Dendritic cell treated with granulocyte-macrophage colony-stimulating factor and Interleukin-4, amounts not matched to agents 40 ng/mL and 50 ng/mL, for 4 days (primary cell): ENCODE data around the gene REXO5.
"Not testable (repeated sequence)": the region's sequence is repeated elsewhere in the genome, so short reads cannot be mapped to it uniquely, and the experiment has no call there.

Source experiments
- H3K27ac Mint-ChIP-seq: one replicate; pipeline ENCODE4 v1.8.0; 2022; ENCODE audit warnings: mild to moderate bottlenecking, mixed read lengths
- H3K27me3 Mint-ChIP-seq: one replicate; pipeline ENCODE4 v1.8.0; 2022; ENCODE audit warnings: mild to moderate bottlenecking, mixed read lengths
- H3K36me3 Mint-ChIP-seq: one replicate; pipeline ENCODE4 v1.8.0; 2022; ENCODE audit warnings: low read depth, mixed read lengths
- H3K4me1 Mint-ChIP-seq: one replicate; pipeline ENCODE4 v1.8.0; 2022; ENCODE audit warnings: low read depth, mixed read lengths
- H3K4me3 Mint-ChIP-seq: one replicate; pipeline ENCODE4 v1.8.0; 2022; ENCODE audit warnings: mild to moderate bottlenecking, moderate library complexity, mixed read lengths
- H3K9me3 Mint-ChIP-seq: one replicate; pipeline ENCODE4 v1.8.0; 2022; ENCODE audit warnings: mixed read lengths
- intact Hi-C: fragments of 100-400 bp; cut with micrococcal nuclease; formaldehyde crosslinking; loops from one replicate; pipeline ENCODE4 v1.15.0; 2022

REXO5 gene

DNA sequence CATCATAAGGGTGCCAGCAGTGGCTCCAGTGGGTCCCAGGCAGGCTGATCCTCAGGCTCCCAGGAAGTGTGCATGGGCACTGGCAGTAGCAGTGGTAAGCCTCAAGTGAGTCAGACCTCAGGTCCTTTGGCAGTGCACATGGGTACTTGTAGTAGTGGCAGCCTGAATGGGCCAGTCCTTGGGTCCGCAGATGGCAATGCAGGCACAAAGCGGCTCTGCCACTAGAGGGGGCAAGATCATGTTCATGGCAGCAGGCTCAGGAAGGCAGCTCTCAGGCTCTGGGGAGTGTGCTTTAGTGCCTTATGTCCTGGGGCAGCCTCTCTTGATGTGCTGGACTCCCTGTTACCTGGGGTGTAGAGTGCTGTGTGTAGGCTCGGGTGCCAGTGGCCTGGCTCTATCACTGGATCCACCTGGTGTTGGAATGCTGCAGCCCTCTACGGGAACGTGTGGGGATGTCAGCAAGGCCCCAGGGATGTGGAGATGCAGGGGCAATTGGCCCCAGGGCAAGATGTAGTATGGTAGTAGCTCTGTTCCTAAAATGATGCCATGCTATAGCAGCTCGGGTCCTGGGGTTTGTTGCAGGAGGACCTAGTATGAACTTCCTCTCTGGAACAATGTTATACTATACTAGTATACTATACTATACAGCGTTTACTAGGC is 31.5 kb upstream of the REXO5 start:
- Mint-ChIP-seq H3K27ac (no peak overlapping the region), H3K4me1 (peaks cover 5% of the 10 kb centered on the region), H3K27me3 (no peaks in the 10 kb centered on the region), H3K9me3 (no peaks in the 10 kb centered on the region), H3K36me3 (no peaks in the 10 kb centered on the region), H3K4me3 (no peak overlapping the region)
- intact Hi-C loops: no loop called here

DNA sequence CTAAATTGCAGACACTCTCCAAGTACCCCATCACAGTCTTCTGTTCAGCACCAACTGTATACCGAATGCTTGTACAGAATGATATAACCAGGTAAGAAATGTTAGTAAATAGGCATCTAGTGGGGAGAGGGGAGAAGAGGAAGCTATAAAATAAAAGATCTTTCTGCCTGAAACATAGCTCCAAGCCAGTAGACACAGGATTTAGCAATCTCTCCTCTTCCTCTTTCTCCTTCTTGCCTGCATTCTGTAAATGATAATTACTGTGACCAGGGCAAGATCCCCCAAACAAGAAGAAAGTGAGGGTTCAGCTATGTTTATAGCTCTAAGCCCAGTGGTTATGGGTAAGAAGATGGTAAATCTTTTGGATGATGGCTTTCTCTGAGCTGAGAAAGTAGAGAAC is 24.6 kb upstream of the REXO5 start:
- no peak overlapping the region for H3K4me3 Mint-ChIP-seq
- intact Hi-C loops: no loop called here
- no peaks in the 10 kb centered on the region for H3K9me3 Mint-ChIP-seq
- no peaks in the 10 kb centered on the region for H3K36me3 Mint-ChIP-seq
- H3K4me1 Mint-ChIP-seq: peaks cover 12% of the 10 kb centered on the region
- no peaks in the 10 kb centered on the region for H3K27me3 Mint-ChIP-seq
- no peak overlapping the region for H3K27ac Mint-ChIP-seq

DNA sequence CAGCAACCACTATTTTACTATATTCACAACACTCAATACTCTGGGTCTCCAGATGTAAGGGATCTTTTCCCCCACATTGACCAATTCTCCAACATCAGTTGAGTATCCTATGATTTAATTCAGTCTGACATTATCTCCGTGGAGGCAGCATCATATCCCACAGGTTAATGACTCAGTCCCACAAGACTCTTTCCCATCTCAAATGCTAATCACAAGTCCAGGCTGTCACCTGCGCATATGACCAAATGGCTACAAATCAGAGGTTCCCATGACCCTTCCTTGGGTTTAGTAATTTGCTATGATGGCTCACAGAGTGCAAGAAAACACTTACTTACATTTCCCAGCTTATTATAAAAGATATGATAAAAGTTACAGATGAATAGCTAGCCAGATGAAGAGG is 23.9 kb upstream of the REXO5 start:
- Mint-ChIP-seq H3K4me3 (no peak overlapping the region), H3K4me1 (peaks cover 12% of the 10 kb centered on the region), H3K36me3 (no peaks in the 10 kb centered on the region), H3K27ac (no peak overlapping the region), H3K27me3 (no peaks in the 10 kb centered on the region), H3K9me3 (no peaks in the 10 kb centered on the region)
- intact Hi-C loops: no loop called here

DNA sequence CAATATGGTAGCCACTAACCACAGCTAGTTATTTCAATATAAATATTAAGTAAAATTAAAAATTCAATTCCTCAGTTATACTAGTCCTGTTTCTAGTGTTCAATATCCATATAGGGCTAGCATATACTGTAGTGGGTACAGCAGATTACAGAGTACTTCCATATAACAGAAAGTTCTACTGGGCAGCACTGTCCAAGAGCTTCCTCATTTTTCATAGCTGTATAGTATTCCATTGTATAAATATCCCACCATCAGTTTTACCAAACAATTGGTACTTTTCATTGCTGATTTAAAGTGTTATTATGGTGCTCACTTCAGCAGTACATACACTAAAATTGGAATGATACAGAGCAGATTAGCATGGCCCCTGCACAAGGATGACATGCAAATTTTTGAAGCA is 22.1 kb upstream of the REXO5 start:
- Mint-ChIP-seq H3K36me3 (no peaks in the 10 kb centered on the region), H3K9me3 (no peaks in the 10 kb centered on the region), H3K27me3 (no peaks in the 10 kb centered on the region)

DNA sequence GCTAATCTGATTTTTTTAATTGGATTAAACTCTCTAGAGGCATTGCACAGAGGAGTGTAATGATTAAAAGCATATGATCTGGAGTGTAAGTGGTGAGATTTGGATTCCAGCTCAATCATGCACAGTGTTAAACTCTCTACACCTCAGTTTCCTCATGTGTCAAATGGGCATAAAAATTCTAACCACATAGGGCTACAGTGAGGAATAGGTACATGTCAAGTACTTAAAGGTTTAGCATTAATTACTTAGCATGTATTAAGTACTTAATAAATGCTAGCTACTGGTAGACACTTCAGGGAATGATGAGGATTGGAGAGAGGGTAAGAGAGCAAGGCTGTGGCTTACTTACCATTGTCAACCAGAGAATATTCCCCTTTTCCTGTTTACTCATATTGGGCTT is 17.2 kb upstream of the REXO5 start:
- intact Hi-C loops: no loop called here
- Mint-ChIP-seq H3K27ac (no peak overlapping the region), H3K9me3 (no peaks in the 10 kb centered on the region), H3K27me3 (no peaks in the 10 kb centered on the region), H3K4me3 (no peak overlapping the region), H3K4me1 (no peaks in the 10 kb centered on the region), H3K36me3 (no peaks in the 10 kb centered on the region)

More for the DNA sequence above, 22.1 kb upstream of the REXO5 start:
- peaks cover 12% of the 10 kb centered on the region for H3K4me1 Mint-ChIP-seq
- no peak overlapping the region for H3K4me3 Mint-ChIP-seq
- H3K27ac Mint-ChIP-seq: no peak overlapping the region
- intact Hi-C loops: no loop called here

DNA sequence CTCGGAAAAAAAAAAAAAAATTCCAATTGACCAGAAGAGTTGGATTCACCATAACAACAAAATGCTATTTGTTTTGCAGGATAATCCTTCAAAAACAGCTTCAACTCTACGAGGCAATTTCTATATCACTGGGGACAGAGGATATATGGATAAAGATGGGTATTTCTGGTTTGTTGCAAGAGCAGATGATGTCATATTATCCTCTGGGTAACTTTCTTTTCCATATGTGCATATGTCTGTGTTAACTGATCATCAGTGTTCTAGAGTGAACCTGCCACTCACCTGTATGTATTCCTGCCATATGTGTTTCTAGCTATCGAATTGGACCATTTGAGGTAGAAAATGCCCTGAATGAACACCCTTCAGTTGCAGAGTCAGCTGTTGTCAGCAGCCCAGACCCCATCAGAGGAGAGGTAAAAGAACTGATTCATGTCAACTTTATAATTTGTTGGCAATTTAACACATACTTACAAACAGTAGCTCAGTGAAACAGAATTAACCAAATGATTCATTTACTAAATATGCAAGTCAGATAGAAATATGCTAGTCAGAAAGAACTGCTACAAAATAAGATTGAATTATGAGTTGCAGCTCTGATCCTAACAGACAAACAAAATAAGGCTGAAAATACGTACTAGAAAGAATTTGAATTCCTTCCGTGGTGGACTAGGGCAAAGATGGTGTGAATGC is 14.3 kb upstream of the REXO5 start:
- intact Hi-C loops: no loop called here
- Mint-ChIP-seq H3K4me3 (no peak overlapping the region), H3K4me1 (no peaks in the 10 kb centered on the region), H3K27me3 (no peaks in the 10 kb centered on the region), H3K36me3 (peaks cover 18% of the 10 kb centered on the region), H3K27ac (no peak overlapping the region), H3K9me3 (no peaks in the 10 kb centered on the region)

DNA sequence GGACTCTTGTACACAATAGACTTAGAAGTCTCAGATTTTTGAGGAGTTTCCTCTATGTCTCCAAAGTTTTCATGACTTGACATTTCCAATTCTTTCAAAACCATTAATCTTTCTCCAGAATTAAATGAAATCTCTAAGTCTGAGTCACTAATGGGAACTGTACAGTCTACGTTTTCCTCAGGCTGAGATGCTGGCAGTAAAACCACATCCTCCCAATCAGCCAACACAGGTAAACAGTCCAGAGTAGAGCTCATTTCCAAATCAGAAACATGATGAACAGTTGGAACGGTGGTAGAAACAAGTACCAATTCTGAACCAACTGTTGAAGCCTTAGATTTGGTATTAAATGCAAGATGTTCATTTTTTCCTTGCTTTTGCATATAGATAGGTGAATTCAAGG is 8.0 kb upstream of the REXO5 start:
- Mint-ChIP-seq H3K27ac (no peak overlapping the region), H3K36me3 (peaks cover 49% of the 10 kb centered on the region), H3K27me3 (no peaks in the 10 kb centered on the region)

DNA sequence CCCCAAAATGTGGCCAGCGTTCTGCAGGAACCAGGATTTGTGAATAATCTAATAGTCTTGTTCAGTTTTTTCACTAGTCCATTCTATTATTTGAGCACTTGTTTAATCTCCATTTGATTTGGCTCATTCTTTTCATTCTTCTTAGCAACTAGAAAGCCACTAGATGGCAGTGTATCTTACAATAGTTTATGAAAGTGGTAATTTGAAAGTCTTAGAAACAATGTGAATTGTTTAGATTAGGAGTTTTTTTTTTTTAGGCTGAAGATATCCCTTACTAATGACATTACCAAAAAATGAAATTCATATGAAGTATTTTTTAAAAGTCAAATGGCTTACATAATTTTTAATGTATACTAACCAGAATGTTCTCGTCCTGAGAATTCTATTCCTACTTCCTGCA is 6.7 kb upstream of the REXO5 start:
- Mint-ChIP-seq H3K4me1 (no peaks in the 10 kb centered on the region), H3K27me3 (no peaks in the 10 kb centered on the region), H3K4me3 (no peak overlapping the region), H3K27ac (no peak overlapping the region), H3K9me3 (no peaks in the 10 kb centered on the region), H3K36me3 (peaks cover 52% of the 10 kb centered on the region)
- intact Hi-C loops: loop anchor here (1.0 kb wide), 1 partner anchor 284 kb away; no protein-coding TSS in a partner anchor

More for the DNA sequence above, 8.0 kb upstream of the REXO5 start:
- Mint-ChIP-seq H3K4me1 (no peaks in the 10 kb centered on the region), H3K4me3 (no peak overlapping the region), H3K9me3 (no peaks in the 10 kb centered on the region)
- intact Hi-C loops: no loop called here

DNA sequence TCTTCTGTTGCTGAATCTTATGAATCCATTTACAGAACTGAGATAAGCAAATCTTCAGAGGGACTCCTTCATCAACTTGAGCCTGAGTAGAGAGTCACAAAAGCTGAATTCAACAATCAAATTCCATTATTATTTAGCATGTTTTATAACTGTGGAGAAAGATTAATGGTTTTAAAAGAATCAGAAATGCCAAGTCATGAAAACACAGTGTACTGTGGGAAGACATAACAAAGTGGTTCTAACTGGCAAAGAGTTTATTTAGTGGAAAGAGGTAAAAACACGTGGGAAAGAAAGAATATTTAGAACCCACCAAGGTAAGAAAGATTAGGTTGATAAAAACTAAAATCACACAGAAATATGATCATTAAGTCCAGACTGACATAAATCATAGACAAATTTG is 5.0 kb upstream of the REXO5 start:
- Mint-ChIP-seq H3K36me3 (peaks cover 46% of the 10 kb centered on the region), H3K27ac (no peak overlapping the region), H3K4me3 (no peak overlapping the region), H3K9me3 (no peaks in the 10 kb centered on the region), H3K27me3 (no peaks in the 10 kb centered on the region), H3K4me1 (peaks cover 10% of the 10 kb centered on the region)
- intact Hi-C loops: no loop called here

DNA sequence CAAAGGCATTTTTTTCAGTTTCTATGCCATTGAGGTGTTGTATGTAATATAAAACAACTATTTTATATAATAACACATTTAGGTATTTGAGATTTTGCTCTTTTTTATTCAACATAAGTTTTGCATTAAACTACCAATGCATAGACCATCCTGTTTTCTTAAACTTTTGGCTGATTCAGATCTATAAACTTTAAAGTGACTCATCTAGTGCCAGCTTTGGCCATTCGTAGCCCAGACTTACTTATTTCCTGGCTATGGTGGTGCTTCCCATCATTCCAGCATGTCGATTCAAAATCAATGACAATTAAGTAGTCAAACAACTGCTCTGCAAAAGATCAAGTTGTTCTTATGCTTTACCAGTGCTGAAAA is 3.2 kb upstream of the REXO5 start:
- intact Hi-C loops: no loop called here
- H3K27ac Mint-ChIP-seq: no peak overlapping the region
- H3K4me1 Mint-ChIP-seq: peaks cover 27% of the 10 kb centered on the region

DNA sequence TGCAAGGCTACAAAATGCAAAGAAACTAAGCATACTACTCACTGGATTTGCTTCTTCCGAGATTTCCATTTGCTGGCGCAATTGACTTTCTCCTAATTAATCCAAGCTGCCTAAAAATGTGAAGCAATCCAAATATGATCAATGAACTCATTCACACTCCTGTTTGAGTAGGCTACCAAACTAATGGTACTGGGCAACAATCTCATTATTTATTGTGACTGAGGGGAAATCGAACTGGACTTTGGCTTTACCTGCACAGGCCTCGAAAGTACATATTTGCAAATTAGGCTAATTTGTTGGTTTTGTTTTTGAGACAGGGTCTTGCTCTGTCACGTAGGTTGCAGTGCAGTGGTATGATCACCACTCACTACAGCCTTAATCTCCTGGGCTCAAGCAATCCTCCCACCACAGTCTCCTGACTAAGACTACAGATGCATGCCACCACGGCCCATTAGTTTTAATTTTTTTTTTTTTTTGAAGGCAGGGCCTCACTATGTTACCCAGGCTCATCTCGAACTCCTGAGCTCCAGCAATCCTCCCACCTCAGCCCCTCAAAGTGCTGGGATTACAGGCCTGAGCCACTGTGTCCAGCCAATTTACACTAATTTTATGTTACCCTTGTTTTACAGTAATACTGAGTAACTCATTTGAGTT is 2.6 kb upstream of the REXO5 start:
- Mint-ChIP-seq H3K27ac (no peak overlapping the region), H3K27me3 (no peaks in the 10 kb centered on the region), H3K4me3 (no peak overlapping the region), H3K36me3 (peaks cover 34% of the 10 kb centered on the region), H3K9me3 (no peaks in the 10 kb centered on the region), H3K4me1 (peaks cover 28% of the 10 kb centered on the region)
- intact Hi-C loops: no loop called here

More for the DNA sequence above, 3.2 kb upstream of the REXO5 start:
- peaks cover 39% of the 10 kb centered on the region for H3K36me3 Mint-ChIP-seq
- H3K9me3 Mint-ChIP-seq: no peaks in the 10 kb centered on the region
- H3K27me3 Mint-ChIP-seq: no peaks in the 10 kb centered on the region
- no peak overlapping the region for H3K4me3 Mint-ChIP-seq

DNA sequence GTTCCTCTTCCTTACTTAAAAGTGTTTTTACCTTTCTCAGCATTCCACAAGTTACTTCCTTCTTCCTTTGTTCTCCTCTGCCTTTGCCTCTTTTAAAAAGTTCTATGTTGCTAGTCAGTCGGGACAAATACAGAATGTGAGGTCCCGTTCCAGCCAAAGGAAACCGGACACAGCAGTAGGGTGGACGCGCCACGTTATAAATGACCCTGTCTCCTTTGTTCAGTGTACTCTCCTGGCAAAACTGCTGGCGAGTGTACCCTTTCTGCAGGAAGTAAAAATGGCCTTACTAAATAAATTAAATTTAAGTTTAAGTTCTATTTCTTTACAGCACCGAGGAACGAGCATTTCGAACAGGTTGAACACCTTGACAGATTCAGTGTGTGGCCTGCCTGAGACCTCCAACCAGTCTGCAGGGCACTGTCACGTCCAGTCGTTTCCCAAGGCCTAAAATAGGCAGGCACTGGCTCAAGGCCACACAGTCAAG is 601 bp upstream of the REXO5 start:
- H3K4me1 Mint-ChIP-seq: peaks cover 28% of the 10 kb centered on the region
- intact Hi-C loops, H3K27me3 Mint-ChIP-seq, H3K9me3 Mint-ChIP-seq: not testable (repeated sequence)
- peak overlapping the region; percentile 99 for H3K4me3 Mint-ChIP-seq
- H3K36me3 Mint-ChIP-seq: peaks cover 25% of the 10 kb centered on the region
- peak overlapping the region; percentile 98 for H3K27ac Mint-ChIP-seq

DNA sequence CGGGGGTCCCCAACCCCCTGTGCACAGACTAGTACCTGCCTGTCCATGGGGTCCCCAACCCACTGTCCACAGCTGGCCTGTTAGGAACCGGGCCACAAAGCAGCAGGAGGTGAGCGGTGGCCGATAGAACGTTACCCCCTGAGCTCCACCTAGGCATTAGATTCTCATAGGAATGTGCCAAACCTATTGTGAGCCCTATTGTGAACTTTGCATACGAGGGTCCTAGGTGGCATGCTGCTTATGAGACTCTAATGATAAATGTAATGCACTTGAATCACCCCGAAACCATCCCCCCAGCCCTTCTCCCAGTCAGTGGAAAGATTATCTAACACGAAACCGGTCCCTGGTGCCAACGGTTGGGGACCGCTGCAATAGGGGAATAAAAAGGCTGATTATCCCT is 1.5 kb downstream of the REXO5 start:
- Mint-ChIP-seq H3K4me3 (peak overlapping the region; percentile 58), H3K27ac (peak overlapping the region; percentile 98), H3K27me3 (no peaks in the 10 kb centered on the region), H3K36me3 (peaks cover 18% of the 10 kb centered on the region), H3K4me1 (peaks cover 28% of the 10 kb centered on the region), H3K9me3 (no peaks in the 10 kb centered on the region)
- intact Hi-C loops: no loop called here

DNA sequence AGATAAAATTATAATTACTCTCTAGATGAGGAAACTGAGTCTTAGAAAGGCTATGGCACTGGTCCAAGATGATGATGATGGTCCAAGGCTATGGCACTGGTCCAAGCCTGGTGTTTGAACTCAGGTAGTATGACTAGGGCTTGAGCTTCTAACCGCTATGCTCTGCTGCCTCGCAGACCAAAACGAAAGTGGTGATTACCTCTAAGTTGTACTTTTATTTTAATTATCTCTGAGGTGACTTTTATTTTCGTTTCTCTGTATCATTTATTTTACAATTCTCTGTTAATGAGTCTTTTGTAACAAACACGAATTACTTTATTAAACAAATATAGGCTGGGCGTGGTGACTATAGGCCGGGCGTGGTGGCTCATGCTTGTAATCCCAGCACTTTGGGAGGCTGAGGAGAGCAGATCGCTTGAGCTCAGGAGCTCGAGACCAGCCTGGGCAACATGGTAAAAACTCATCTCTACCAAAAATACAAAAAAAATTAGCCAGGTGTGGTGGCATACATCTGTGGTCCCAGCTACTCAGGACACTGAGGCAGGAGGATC is 5.6 kb downstream of the REXO5 start:
- Mint-ChIP-seq H3K27me3 (no peaks in the 10 kb centered on the region), H3K4me3 (no peak overlapping the region), H3K27ac (no peak overlapping the region), H3K9me3 (no peaks in the 10 kb centered on the region), H3K36me3 (peaks cover 8% of the 10 kb centered on the region), H3K4me1 (peaks cover 12% of the 10 kb centered on the region)
- intact Hi-C loops: no loop called here
